ENCODE data around the gene CAMK4. TPM values are rescaled to one million over a fixed set of nuclear protein-coding genes. Genes with fewer than 3 reads are reported as not detected.

CAMK4 gene
- total RNA-seq, 1 donor from 2014 or later = under 0.01 TPM

- DNase-seq (ENCODE audit: low read depth in 2 of 2) = no peak
Measured at GRCh38 chr5:111486055-111486454, 261.9 kb downstream of the CAMK4 start.

- no peak for DNase-seq (ENCODE audit: low read depth in 2 of 2)
Measured at GRCh38 chr5:111486926-111487325, 262.7 kb downstream of the CAMK4 start.

GRCh38 chr5:111488353-111488752 lies 264.2 kb downstream of the CAMK4 start:
- DNase-seq (ENCODE audit: low read depth in 2 of 2) = no peak

GRCh38 chr5:111493031-111493430 lies 268.8 kb downstream of the CAMK4 start:
- DNase-seq (ENCODE audit: low read depth in 2 of 2) = no peak

GRCh38 chr5:111494355-111494999 lies 270.3 kb downstream of the CAMK4 start:
- DNase-seq (ENCODE audit: low read depth in 2 of 2) = no peak

- DNase-seq (ENCODE audit: low read depth in 2 of 2) = no peak
Measured at GRCh38 chr5:111495159-111495558, 271.0 kb downstream of the CAMK4 start.

- peak in 1 of 2 donors; percentile 17 for DNase-seq (ENCODE audit: low read depth in 2 of 2)
Measured at GRCh38 chr5:111498346-111498745, 274.2 kb downstream of the CAMK4 start.

GRCh38 chr5:111502956-111503355 lies 278.8 kb downstream of the CAMK4 start:
- no peak for DNase-seq (ENCODE audit: low read depth in 2 of 2)

GRCh38 chr5:111505096-111505495 lies 280.9 kb downstream of the CAMK4 start:
- DNase-seq (ENCODE audit: low read depth in 2 of 2) = no peak

GRCh38 chr5:111507276-111507675 lies 283.1 kb downstream of the CAMK4 start:
- no peak for DNase-seq (ENCODE audit: low read depth in 2 of 2)

- peak in 1 of 2 donors; percentile 32 for DNase-seq (ENCODE audit: low read depth in 2 of 2)
Measured at GRCh38 chr5:111509119-111509518, 284.9 kb downstream of the CAMK4 start.

- DNase-seq (ENCODE audit: low read depth in 2 of 2) = peak; percentile 36 to 71
Measured at GRCh38 chr5:111511174-111511830, 287.1 kb downstream of the CAMK4 start.

- DNase-seq (ENCODE audit: low read depth in 2 of 2) = peak; percentile 44 to 52
Measured at GRCh38 chr5:111511831-111512374, 287.7 kb downstream of the CAMK4 start.

GRCh38 chr5:111512375-111513130 lies 288.4 kb downstream of the CAMK4 start, which contains the start of gene STARD4:
STARD4 (minus strand) TSS chr5:111512535; CDS start chr5:111507433, 5,102 bp downstream.
- peak; percentile 95 to 97 for DNase-seq (ENCODE audit: low read depth in 2 of 2)

GRCh38 chr5:111513131-111513520 lies 288.9 kb downstream of the CAMK4 start:
- no peak for DNase-seq (ENCODE audit: low read depth in 2 of 2)

- no peak for DNase-seq (ENCODE audit: low read depth in 2 of 2)
Measured at GRCh38 chr5:111514087-111514486, 289.9 kb downstream of the CAMK4 start.

- no peak for DNase-seq (ENCODE audit: low read depth in 2 of 2)
Measured at GRCh38 chr5:111517853-111518501, 293.8 kb downstream of the CAMK4 start.

GRCh38 chr5:111518777-111519176 lies 294.6 kb downstream of the CAMK4 start:
- DNase-seq (ENCODE audit: low read depth in 2 of 2) = no peak

- DNase-seq (ENCODE audit: low read depth in 2 of 2) = no peak
Measured at GRCh38 chr5:111520908-111521307, 296.7 kb downstream of the CAMK4 start.

- DNase-seq (ENCODE audit: low read depth in 2 of 2) = no peak
Measured at GRCh38 chr5:111528056-111528455, 303.9 kb downstream of the CAMK4 start.

GRCh38 chr5:111530298-111530740 lies 306.1 kb downstream of the CAMK4 start:
- DNase-seq (ENCODE audit: low read depth in 2 of 2) = peak; percentile 69 to 94

All from lung microvascular endothelial cell (primary cell).